Activated CD4-positive, alpha-beta T cell treated with anti-CD3 and anti-CD28 coated beads, Interleukin-10, Interleukin-2, amounts not matched to agents 100 ng/mL and 50 ng/mL, durations not matched to agents 16 hours and 8 hours (primary cell): Measurements from ENCODE around the gene ACTL10.

ENCODE experiments used
- DNase-seq: peaks from one replicate; pipeline ENCODE4 v3.0.0-alpha.2; 2020

ACTL10 gene

DNA sequence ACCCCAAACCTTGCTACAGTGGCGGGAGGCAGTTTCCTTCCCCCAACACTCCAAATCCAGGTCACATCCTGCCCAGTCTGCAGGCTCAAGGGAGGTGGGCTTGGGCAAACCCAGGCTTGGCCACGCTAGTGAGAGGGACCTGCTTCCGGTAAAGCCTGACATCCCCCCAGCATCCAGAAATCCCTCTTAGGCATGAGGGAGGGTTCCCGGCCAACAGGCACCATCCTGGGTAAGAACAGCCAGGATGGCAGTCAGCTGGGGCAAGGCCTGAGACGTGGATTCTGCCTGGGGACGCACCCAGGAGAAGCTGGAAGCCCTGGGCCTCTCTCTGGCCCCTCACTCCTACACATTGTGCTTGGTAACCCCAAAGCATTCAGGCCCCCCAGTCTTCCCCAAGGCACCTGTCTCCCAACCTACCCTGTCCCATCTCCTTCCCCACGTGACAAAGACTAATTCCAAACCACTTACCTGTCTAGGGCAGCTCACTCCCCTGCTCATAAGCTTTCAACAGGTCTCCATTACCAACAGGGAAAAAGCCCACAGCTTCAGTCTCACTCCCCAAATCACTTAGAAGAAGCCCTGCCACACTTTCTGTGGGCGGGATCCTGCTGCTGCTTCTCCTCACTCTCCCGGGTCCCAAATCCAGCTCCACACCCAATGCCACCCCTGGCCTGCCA lies 2.5 kb upstream of the ACTL10 start:
- DNase-seq: no peak

DNA sequence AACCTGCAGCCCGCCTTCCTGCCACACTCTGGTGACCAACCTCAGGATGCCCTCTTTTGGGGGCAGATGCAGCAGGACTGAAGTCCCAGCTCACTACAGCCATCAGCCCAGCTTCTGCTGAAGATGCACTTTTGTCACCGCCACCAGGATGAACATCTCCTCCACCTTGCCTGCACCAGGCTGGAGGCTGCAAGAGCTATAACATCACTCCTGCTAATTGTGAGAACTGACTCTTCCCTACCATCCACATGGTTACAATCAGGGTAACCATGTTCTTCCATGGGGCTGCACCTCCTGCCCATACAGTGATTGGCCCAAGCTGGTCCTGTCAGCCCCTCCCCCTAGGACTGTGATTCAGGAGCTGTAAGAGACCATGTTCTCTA lies 2.0 kb upstream of the ACTL10 start:
- DNase-seq: peak; percentile 36

DNA sequence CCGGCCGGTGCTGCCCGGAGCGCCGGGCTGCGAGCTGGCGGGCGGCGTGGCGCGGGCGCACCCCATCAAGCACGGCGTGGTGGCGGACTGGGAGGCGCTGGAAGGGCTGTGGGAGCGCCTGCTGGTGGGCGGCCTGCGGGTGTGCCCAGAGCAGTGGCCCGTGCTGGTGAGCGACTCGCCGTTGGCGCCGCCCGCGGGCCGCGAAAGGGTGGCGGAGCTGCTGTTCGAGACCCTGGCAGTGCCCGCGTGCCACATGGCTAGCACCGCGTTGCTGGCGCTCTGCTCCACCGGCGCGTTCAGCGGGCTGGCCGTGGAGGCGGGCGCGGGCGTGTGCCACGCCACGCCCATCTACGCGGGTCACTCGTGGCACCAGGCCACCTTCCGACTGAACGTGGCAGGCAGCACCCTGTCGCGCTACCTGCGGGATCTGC lies 517 bp downstream of the ACTL10 start:
- DNase-seq: peak; percentile 67

DNA sequence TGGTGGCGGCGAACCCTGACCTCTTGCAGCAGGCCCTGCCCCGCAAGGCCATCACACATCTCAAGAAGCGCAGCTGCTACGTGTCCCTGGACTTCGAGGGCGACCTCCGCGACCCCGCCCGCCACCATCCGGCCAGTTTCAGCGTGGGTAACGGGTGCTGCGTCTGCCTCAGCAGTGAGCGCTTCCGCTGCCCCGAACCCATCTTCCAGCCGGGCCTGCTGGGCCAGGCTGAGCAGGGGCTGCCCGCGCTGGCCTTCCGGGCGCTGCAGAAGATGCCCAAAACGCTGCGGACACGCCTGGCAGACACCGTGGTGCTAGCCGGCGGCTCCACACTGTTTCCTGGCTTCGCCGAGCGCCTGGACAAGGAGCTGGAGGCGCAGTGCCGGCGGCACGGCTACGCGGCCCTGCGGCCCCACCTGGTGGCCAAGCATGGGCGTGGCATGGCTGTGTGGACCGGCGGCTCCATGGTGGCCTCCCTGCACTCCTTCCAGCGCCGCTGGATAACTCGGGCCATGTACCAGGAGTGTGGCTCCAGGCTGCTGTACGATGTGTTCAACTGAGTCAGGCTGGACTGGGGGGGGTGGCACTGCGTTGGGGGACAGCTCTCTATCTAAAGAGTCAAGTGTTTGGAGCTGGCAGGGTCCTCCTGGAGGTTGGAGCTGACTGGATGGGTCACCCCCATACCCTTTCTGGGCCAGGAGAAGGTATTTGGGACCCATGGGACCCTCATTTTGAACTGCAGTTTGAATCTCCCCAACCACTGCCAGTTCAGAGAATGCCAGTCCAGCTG lies 1.1 kb downstream of the ACTL10 start:
- DNase-seq: peak; percentile 89

DNA sequence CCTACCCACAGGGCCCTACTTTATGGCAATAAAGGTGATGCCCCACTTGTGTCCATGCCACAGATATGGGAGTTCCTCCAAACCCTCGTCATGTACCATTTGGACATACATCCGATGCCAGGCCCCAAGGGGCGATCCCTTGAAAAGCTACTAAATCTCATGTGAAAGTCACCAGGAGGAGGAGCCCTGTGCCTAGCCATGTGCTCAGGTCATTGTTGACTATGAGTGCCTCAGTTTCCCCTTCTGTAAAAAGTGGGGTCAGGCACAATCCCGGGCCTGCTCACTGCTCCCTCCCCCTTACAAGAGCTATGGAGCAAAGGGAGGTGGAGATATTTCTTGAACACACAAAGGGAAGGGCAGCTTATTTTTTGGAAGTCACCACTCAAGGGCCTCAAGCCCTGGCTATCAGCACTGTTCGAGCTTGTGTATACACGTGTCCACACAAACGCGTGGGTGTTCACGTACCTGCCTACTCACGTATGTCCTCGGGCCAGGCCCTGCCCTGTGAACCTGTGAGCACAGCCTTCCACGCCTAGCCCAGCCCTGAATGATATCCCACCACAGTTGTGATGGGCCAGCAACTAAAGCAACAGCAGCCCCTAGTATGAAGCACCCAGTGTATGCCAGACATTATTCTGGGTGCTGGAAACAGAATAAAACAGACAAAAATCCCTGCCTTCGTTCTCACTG lies 1.9 kb downstream of the ACTL10 start:
- DNase-seq: no peak

DNA sequence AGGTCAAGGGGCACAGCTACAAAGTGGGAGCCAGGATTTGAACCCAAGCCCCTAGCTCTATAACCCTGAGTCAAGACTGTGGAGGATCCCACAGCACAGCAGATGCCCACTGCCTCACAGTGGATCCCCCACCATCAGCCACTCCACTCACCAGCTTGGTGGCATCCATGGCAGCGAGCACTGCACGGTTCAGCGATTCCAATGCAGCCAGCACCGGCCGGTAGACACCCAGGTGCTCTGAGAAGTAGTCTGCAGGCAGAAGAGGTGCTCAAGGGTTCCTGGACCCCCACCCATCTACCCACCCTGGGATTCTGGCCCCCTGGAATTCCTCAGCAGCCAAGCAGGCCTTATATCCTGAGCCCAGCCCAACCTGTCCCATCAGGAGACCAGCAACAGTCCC lies 2.5 kb downstream of the ACTL10 start:
- DNase-seq: no peak

DNA sequence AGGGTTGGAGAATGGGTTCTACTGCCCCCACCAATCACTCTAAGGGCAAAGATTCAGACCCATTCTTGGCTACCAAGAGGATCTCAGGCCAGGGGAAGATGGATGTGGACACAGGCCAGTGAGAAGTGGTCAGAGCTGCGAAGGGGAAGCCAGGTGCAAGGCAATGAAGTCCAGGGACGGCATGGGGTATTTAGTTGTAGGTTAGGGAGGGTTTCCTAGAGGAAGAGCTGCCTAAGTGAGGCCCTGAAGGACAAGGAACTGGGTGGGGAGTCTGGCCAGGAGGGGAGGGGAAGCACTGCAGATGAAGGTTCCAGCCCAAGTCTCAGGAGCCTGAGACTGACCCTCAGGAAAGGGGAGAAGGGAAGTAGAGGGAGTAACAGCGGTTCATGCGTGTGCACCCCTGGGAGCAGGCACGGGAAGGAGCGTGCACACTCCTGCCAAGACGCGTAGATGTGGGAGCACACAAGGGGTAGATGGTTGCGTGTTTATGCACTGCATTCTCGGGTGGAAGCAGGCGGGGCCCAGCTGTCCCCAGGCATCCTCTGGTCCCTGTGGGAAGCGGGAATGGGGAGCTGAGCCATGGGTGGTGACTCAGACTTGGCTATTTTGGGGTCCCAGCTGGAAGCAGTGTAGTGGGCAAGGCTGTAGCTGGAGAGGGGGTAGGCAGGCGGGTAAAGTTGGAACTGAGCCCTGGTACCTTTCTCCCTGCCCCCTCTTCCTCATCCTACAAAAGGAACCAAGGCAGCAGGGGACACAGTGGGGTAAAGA lies 3.3 kb downstream of the ACTL10 start:
- DNase-seq: no peak

DNA sequence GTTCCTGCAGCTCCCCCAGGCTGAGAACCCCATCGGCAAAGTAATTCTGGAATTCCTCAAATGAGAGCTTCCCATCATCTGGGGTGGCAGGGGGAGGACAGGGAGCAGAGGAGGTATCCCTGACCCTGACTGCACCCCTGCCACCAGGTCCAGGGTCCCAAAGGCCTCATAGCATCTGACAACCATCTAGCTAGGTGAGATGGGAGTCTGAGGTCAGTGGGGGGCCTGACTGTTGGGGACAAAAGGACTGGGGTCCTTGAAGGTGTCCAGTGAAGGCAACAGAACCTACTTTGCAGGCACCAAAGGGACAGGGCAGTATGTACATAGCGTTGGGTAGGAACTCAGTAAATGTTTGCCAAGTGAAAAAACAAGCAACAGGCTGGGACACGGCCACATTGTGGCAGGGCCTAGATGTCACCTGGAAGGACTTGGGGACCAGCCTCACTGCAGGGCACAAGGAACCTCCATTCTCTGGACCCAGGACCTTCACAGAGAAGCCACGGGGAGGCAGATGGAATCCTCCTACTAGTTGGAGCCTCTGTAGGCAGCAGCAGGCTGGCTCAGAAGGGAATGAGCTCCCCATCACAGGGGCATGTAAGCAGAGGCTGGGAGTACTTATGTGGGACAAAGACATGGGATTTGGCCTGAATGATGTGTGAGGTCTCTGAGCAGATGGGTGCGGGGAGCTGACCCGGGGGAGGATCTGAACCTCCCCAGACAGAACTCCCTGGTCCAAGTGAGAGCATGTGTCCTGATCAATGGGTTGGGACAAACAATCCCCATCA lies 4.2 kb downstream of the ACTL10 start:
- DNase-seq: no peak

DNA sequence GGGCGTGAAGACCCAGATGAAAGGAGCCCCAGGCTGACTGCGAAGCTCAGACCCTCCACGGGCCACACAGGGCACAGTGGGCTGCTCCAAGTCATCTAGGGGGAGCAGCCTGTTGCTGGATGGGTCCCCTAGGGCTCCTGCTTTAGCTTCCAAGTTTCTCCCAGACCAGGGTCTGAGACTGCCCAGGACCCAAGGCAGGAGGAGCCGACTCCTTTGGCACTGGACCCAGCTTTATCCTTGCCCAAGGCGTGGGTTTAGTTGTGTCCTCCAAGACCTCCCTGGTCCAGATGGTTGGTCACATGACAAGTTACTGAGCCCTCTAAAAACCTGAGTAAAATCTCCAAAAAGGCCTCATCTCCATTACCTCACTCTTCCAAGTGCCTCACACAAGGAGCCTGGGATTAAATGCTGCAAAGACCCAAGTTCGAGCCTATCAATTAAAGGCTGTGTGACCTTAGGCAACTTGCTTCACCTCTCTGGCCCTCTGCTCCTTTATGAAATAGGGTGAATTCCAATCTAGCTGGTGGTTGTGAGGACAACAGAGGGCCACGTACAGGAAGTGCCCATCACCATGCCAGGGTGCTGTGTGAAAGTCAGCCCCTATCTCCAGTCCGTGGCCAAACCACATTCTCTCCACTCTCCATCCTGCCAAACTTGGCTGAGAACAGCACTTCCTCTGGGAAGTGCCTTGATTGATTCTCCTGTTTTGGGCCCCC lies 5.0 kb downstream of the ACTL10 start:
- no peak for DNase-seq

DNA sequence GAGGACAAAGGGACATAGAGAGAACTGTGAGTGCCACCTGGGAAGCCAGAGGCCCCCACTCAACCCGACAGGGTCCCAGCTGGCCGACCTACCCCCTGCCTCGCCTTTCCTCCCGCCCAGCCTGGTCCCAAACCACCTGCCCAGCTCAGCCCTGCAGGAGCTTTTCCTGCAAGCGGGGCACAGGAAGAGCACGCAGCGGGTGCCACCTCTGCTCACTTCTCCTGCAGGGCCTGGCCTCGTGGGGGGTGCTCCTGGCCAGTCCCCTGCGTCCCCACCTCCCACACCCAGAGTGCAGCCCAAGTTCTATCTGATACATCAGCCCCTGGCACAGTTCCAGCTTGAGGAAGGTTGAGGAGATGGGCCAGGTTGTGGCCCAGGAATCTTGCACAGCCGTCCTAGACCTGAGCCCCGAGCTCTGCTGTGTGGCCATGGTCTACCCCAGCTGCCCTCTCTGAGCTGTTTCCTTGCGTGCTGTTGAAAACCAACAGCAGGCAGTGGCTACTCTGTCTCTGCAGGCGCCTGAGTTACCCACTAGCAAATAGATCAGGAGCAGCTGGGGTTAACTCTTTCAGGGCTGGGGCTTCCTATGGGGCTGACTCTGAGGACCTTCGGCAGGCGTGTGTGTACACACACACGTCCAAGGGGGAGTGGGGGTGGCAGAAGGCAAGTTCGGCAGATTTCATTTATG lies 5.8 kb downstream of the ACTL10 start:
- DNase-seq: no peak

DNA sequence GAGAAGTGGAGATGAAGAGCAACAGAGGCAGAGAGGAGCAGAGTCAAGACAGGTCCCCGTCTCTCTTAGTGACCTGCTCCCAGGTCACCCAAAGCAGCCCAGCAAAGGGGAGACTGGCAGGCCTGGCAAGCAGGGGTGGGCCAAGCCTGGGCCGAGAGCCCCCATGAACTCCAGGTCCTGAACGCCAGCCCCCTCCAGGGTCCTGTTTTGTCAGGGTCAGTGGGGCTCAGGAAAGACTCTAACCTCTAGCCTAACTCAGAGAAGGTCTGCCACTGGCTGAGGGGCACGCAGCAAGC lies 6.3 kb downstream of the ACTL10 start:
- DNase-seq: no peak

DNA sequence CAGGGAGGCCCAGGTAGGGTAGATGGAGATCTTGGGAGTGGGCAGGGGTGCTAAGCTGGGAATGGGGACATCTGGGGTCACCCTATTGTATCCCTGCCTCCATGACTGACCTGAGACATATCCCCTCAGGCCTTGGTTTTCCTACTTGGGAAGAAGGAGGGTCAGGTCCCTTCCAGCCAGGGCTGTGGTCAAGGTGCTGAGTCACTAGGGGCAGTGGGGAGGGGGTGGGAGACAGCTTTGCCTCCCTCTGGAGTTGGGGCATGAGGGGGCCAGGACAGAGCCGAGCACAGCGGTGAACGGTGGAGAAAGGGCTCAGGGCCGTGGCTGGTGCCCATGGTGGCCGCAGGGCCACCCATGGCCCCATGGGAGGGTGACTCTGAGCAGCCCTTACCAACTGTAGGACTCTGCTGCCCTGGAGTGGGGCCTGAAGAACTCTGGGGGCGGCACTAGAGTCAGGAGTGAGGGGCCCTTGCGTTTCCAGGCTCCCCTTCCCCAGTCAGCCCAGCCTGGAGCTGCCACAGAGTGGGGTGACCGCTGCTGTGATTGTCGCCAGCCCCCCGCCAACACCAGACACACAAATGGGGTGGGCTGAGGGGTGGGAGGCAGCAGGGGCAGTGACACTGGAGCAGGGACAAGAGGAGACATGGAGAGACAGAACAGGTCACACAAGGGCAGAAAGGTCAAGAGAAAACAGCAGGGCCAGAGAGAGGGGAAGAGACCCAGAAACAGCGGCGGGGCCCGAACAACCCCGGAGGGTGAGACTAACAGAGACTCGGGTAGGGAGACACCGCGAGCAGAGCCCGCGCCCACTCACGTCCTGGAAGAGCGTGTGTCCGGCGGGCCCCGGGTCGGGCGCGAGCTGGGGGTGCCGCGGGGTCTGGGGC lies 6.9 kb downstream of the ACTL10 start:
- no peak for DNase-seq

DNA sequence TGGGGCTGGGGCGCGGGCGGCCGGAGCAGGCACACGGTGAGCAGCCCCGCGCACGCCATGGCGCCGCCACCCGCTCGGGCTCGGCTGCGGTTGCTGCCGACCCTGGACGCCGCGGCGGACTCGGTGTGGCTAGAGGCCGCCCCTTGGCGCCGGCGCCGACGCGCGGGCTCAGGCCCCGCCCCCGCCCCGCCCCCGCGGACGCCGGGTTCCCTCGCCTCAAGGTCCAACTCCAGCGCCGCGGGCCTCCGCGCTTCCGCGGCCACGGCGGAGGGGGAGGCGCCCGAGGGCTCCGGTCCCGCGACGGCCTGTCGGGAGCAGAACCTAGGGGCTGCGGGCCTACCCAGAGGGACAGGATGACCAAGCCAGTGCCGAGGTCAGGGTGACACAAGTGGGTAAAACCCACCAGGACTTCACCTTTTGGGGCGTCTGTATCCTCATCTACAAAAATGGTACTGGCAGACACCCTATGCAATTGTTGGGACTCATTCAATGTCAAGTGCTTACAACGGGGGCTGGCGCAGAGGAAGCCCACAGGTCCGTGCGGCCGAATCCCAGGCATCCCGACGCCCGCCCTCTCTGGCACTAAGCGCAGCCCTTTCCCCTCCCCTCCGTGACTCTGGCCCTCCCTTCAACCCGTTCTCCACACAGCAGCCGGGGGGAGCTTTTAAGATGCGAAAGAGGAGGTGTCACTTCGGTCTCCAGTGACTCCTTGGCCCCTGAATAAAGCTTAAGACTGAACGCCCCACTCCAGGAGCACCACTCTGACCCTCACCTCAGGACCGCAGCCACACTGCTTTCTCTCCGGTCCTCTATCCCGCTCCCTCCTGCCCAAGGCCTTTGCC lies 7.8 kb downstream of the ACTL10 start, which contains the start of gene NECAB3:
NECAB3 (minus strand) TSS at position 135 of the 842 bp plus-strand sequence; CDS start at position 59, 76 bp downstream.
- DNase-seq: peak; percentile 78

DNA sequence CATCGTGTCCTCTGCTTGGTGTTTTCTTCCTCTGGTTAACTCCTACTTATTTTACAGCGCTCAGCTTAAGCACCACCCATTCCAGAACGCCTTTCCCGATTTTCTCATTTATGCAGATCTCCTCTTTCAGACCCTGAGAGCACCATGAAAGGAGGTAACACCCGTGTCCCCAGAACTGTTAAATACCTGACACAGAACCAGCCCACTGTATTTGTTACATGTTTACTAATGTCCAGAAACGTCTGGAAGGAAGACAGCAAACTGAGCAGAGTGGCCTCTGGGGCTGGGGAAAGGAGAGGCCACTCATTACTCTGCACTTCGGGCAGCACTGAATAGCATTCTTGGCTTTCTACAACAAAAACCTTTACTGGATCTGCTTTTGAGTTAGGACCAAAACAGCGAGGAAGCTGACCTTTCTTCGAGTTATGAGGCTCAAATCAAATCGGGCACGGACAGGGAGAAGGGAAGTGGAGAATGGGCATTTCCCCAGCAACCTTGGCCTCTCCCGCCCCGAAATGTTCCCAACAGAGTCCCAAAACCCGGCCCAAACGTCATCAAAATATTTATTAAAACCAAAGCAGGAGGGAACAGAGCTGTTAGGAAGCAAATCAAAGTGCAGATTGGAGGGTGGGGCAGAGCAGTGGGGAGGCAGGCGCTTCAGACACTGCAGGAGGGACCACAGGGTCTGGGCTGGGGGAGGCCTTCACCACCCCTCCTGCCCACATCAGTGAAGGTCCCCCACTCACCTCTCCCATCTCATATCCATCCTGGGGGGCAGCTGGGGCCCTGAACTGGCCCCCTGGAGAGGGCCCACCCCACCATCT lies 8.6 kb downstream of the ACTL10 start:
- no peak for DNase-seq

DNA sequence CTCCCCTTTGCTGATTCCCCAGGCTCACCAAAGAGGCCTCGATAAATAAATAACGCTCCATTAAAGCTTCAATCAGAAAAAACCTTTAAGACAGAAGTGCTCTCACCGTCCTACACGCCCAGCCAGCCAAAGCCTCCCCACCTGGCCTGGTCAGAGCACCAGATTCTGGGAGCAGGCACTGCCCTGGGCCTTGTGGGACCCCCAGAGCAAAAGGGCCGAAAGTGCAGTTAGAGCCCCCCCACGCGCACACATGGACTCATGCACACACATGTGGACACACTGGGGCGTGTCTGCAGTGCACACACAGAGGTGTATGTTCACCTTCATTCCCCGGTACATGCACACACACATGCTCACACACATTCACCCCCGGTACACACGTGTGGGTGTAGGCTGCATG lies 9.4 kb downstream of the ACTL10 start:
- DNase-seq: no peak

DNA sequence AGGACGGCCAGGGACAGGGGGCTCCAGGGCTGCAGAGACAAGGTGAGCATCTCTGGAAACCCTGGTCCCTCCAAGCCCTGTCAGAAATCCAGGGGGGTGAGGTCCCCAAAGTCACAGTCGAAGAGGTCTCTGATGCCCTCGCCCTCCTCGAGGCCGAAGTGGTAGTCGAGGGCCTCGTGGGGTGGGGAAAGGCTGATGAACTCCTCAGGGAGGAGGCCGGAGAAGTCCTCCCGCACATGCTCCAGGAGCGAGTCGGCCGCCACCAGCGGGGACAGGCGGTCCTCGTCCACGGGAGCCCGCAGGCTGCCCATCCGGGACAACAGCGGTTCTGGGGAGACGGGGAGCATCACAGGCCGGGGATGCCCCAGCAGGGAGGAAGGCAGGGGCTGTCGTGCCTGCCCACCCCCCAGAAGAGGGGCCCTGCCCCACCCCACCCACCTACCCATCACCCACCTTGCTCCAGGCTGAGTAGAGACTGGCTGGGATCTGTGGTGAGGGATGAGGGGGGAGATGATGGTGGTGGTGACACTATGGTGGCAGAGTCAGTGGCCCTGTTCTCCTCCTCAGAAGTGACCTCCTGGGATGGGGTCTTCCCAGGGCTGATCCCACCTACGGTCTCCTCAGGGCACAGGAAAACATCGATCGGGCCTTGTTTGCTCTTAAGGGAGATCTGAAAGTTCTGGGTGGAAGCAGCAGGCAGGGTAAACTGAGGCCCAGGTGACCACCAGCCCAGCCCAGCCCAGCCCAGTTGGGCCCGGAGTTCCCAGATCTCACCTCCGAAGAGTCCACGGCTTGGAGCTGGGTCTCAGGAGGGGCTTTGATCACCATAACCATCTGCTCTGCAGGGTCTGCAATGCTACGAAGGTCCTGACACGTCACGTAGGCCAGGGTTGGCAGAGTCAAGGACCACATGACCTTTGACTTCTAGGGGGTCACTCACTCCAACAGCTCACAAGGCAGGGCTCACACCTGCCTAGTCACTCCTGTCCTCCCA lies 10.2 kb downstream of the ACTL10 start:
- DNase-seq: no peak
